Measurements from ENCODE around the gene DRGX. TPM values are rescaled to one million over a fixed set of nuclear protein-coding genes. Genes with fewer than 3 reads are reported as not detected.

The DRGX gene
- total RNA-seq, 4 donors from 2014 or later = not detected

DNA sequence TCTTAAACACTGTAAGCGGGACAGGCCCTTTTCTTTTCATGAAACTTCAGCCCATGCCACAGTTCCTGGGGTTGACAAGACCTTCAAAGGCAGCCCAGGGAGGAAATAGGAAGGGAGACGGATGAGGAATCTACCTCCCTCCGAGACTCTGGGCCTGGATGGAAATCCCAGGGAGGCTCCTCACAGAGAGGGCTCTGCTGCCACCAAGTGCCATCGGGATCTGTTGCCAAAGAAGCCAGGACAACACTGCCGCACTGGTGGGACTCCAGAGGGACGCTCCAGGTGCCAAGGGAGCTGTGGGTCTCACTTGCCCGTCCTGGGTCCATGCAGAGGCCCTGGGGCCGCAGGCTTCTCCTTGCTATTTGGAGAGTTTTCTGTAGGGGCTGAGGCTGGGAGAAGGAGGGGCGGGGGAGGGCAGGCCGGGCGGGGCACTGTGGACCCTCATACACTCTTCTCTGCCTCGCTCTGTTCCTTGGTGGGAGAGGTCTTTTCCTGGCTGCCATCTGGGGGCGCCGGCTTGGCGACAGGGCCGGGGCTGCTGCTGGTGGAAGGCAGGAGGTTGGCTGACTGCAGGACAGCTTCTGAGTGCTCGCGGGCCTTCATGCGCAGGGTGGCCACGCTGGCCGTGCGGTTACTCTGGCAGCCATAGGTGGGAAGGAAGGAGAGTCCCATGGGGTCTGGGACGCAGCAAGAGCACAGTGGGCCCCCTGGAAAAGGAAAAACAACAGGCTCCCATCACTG, 30.0 kb downstream of the DRGX start:
- Histone ChIP-seq H3K4me3 (no peak overlapping the region), H3K27ac (replicated peaks in 1 of 4) (no peak overlapping the region), H3K36me3 (no peaks in the 10 kb centered on the region), H3K9me3 (no peaks in the 10 kb centered on the region), H3K27me3 (peaks cover 0 to 22% (median 0%) of the 10 kb centered on the region in 4 donors), H3K4me1 (peaks cover 0 to 6% (median under 1%) of the 10 kb centered on the region in 4 donors)
- TF ChIP-seq POLR2AphosphoS5 (IDR thresholded peaks at IDR 0.05) (no peak), EP300 (IDR thresholded peaks at IDR 0.05) (no peak), POLR2A (IDR thresholded peaks at IDR 0.05; ENCODE audit: low read depth) (no peak)
- TF ChIP-seq, protein P1, sequence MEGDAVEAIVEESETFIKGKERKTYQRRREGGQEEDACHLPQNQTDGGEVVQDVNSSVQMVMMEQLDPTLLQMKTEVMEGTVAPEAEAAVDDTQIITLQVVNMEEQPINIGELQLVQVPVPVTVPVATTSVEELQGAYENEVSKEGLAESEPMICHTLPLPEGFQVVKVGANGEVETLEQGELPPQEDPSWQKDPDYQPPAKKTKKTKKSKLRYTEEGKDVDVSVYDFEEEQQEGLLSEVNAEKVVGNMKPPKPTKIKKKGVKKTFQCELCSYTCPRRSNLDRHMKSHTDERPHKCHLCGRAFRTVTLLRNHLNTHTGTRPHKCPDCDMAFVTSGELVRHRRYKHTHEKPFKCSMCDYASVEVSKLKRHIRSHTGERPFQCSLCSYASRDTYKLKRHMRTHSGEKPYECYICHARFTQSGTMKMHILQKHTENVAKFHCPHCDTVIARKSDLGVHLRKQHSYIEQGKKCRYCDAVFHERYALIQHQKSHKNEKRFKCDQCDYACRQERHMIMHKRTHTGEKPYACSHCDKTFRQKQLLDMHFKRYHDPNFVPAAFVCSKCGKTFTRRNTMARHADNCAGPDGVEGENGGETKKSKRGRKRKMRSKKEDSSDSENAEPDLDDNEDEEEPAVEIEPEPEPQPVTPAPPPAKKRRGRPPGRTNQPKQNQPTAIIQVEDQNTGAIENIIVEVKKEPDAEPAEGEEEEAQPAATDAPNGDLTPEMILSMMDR (IDR thresholded peaks at IDR 0.05) = no peak
- WGBS = 67% methylated on average over 10 of the region's 23 CpGs
- peak; percentile 81 for DNase-seq (ENCODE audit: extremely low spot score)
- intact Hi-C loops (cut with DNase I) = no loop called here

DNA sequence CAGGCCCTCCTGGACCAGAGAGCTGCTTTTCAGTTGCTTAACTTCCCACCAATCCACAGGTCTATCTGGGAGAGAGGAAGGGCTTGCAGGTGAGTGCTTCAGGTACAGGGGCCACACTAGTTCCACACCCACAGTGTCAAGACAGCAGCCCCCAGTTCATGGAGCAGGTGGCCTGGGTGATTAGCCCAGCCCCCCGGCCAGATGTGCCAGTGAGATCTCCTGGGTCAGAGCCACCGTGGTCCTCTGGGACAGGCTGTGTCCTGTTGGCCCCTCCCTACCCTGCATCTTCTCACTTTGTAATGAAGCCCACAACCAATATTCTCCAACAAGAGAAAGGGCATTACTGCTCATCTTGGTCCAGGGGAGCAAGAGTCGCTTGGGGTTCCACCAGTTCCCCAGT, 30.6 kb downstream of the DRGX start:
- 89% methylated on average over 2 of the region's 3 CpGs for WGBS
- peaks cover 1 to 12% (median 6%) of the 10 kb centered on the region in 4 donors for H3K4me1 ChIP-seq
- H3K27ac ChIP-seq (replicated peaks in 1 of 4) = no peak overlapping the region
- intact Hi-C loops (cut with DNase I) = no loop called here
- no peak overlapping the region for H3K4me3 ChIP-seq
- DNase-seq (ENCODE audit: extremely low spot score) = peak; percentile 66
- H3K9me3 ChIP-seq = no peaks in the 10 kb centered on the region
- peaks cover 0 to 18% (median 0%) of the 10 kb centered on the region in 4 donors for H3K27me3 ChIP-seq
- no peaks in the 10 kb centered on the region for H3K36me3 ChIP-seq
- TF ChIP-seq POLR2A (IDR thresholded peaks at IDR 0.05; ENCODE audit: low read depth) = no peak
- TF ChIP-seq, protein P1 (IDR thresholded peaks at IDR 0.05) = no peak
- TF ChIP-seq EP300 (IDR thresholded peaks at IDR 0.05) = no peak
- no peak for TF ChIP-seq POLR2AphosphoS5 (IDR thresholded peaks at IDR 0.05)

DNA sequence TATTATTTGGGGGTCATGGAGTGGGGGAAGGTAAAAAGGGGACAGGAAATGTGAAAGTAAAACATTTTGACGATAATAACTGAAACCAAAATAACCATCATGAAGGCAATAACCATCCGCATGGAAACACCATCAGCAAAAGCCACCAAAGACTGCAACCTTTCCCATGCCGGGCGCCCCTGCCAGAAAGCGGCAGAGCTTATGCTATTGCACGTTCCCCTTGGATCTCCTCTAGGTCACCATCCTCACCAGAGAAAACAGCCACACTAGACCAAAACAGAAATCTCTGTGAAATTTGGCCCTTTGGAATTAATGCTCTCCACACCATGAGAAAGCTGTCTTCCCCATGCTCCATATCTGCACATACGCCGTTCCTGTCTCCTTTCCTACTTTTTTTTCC, 31.1 kb downstream of the DRGX start:
- Histone ChIP-seq H3K27ac (replicated peaks in 1 of 4) (no peak overlapping the region), H3K27me3 (peaks cover 0 to 14% (median 0%) of the 10 kb centered on the region in 4 donors), H3K36me3 (no peaks in the 10 kb centered on the region), H3K9me3 (no peaks in the 10 kb centered on the region), H3K4me3 (no peak overlapping the region), H3K4me1 (peaks cover 6 to 12% (median 11%) of the 10 kb centered on the region in 4 donors)
- intact Hi-C loops (cut with DNase I) = no loop called here
- WGBS = 90% methylated on average over 8 of the region's 8 CpGs
- no peak for DNase-seq (ENCODE audit: extremely low spot score)
- TF ChIP-seq EP300 (IDR thresholded peaks at IDR 0.05) (no peak), POLR2A (IDR thresholded peaks at IDR 0.05; ENCODE audit: low read depth) (no peak), POLR2AphosphoS5 (IDR thresholded peaks at IDR 0.05) (no peak)

DNA sequence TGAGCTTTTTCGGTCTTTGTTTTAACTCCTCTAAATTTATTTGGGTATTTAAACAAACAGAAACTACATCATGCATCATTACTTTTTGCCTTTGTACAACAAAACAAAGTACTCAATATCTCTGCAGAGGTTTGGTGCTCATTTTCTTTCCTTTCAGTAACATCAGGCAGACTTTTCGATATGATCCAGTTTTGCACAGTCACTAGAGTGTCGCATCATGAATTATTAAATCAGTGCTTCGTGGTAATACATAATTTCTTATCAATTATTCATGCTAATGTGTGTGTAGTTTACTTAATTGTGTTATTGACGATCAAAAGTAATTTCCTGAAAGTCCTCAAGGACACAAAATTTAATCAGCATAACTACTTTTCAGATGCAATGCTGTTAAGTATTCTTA, 31.8 kb downstream of the DRGX start:
- intact Hi-C loops (cut with DNase I) = no loop called here
- H3K4me1 ChIP-seq = peaks cover 6 to 13% (median 12%) of the 10 kb centered on the region in 4 donors
- TF ChIP-seq, protein P1 (IDR thresholded peaks at IDR 0.05) = no peak
- TF ChIP-seq EP300 (IDR thresholded peaks at IDR 0.05) (no peak), POLR2AphosphoS5 (IDR thresholded peaks at IDR 0.05) (no peak), POLR2A (IDR thresholded peaks at IDR 0.05; ENCODE audit: low read depth) (no peak)
- H3K9me3 ChIP-seq = no peaks in the 10 kb centered on the region
- no peak overlapping the region for H3K27ac ChIP-seq (replicated peaks in 1 of 4)
- no peak for DNase-seq (ENCODE audit: extremely low spot score)
- WGBS = 83% methylated on average over 5 of the region's 5 CpGs
- no peaks in the 10 kb centered on the region for H3K36me3 ChIP-seq
- peaks cover 0 to 15% (median 0%) of the 10 kb centered on the region in 4 donors for H3K27me3 ChIP-seq
- no peak overlapping the region for H3K4me3 ChIP-seq

DNA sequence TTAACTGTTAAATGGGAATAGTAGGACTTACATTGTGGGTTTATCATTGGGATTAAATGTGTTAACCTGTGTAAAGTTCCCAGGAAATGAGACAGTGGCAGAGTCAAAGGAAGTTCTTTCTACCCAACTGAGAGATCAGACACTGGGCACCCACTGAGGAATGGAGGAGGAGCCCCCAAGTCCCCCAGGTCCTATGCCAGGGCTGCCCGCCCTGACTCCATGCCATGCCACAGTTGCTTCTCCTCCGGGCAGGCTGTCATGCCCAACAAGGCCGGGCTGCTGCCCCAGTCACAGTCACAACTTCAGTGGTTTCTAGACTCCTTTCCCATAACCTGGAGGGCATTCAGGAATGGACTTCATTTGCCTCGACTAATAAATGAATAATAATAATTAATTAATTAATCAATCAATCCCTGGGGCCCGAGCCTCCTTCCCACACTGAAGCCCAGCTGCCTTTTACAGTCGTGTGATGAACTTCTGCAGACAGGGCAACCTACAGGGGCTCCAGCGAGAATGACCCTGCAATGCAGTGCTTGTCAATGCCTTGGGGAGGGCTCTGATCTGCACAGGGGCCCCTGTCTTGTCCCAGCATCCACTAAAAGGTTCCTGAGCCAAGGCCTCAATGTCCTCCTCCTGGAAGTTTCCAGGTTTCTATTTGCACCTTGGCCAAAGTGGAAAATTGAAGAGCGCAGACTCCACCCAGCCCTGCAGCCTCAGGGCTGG, 32.4 kb downstream of the DRGX start:
- Histone ChIP-seq H3K4me1 (peaks cover 6 to 13% (median 12%) of the 10 kb centered on the region in 4 donors), H3K9me3 (no peaks in the 10 kb centered on the region), H3K27ac (replicated peaks in 1 of 4) (no peak overlapping the region), H3K27me3 (peaks cover 0 to 11% (median 0%) of the 10 kb centered on the region in 4 donors), H3K4me3 (no peak overlapping the region), H3K36me3 (no peaks in the 10 kb centered on the region)
- TF ChIP-seq, protein P1 (IDR thresholded peaks at IDR 0.05) = no peak
- TF ChIP-seq POLR2AphosphoS5 (IDR thresholded peaks at IDR 0.05) = no peak
- no peak for TF ChIP-seq EP300 (IDR thresholded peaks at IDR 0.05)
- no peak for TF ChIP-seq POLR2A (IDR thresholded peaks at IDR 0.05; ENCODE audit: low read depth)
- intact Hi-C loops (cut with DNase I) = no loop called here
- DNase-seq (ENCODE audit: extremely low spot score) = peak; percentile 74
- 90% methylated on average over 8 of the region's 8 CpGs for WGBS

Measured in esophagus muscularis mucosa (tissue), 4 donors.